ENCODE results near the gene NAPG. TPM values are rescaled to one million over a fixed set of nuclear protein-coding genes. Genes with fewer than 3 reads are reported as not detected.
"Not testable (repeated sequence)": the region's sequence is repeated elsewhere in the genome, so short reads cannot be mapped to it uniquely, and the experiment has no call there.

NAPG gene
- total RNA-seq, 2 experiments from 2014 or later = 26.6 to 32.1 TPM

DNA sequence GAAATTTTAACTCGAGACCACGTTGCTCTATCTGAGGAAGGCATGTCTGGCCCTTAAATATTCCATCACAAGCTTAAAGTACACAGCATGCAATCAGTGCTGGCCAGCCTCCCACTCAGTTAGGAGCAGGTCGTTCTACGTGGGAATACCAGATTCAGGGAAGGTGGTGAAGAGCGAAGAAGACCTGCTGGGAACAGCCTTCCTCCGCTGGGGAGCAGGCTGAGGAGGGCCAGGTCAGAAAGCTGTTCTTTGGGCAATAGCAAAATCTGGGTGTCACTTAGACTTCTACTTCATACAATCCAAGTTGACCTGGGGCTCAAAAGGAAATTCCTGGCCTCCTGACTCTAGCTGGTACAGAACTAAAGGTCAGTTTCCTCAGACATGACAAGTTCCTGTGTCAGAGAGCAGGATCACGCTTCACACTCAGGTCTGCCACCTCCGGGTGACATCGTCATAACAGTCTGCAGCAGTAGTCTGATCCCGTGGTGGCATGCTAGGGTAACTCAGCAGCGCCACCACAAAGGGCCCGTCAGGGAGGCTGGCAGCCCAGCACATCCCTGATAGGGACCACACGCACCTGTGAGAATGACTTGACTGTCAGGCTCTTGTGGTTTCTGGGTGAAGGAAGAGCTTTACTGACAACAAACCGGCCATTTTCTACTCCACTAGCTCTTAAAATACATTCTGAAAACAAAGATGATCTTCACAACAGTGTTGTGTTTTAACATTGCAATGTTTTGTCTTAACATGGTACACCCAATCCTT, 35.2 kb upstream of the NAPG start:
- DNase-seq = peak; percentile 65
- Mint-ChIP-seq H3K4me3 (no peak overlapping the region), H3K4me1 (peaks cover 11% of the 10 kb centered on the region), H3K9me3 (no peaks in the 10 kb centered on the region), H3K27ac (no peak overlapping the region), H3K27me3 (no peaks in the 10 kb centered on the region), H3K36me3 (ENCODE audit: low read depth) (no peaks in the 10 kb centered on the region)
- POLR2A ChIA-PET = no interaction called here
- CTCF ChIA-PET = no interaction called here

DNA sequence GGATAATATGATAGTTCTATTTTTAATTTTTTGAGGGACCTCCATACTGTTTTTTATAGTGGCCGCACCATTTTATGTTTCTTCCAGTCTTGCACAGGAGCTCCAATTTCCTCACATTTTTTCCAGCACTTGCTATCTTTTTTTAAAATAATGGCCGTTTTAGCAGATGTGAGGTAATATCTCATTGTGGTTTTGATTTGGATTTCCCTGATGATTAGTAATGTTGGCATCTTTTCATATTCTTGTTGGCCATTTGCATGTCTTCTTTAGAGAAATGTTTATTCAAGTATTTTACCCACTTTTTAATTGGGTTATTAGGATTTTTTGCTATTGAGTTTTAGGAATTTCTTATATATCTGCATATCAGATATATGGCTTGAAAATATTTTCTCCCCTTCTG, 29.9 kb upstream of the NAPG start:
- Mint-ChIP-seq H3K4me1 (peaks cover 8% of the 10 kb centered on the region), H3K9me3 (no peaks in the 10 kb centered on the region), H3K4me3 (no peak overlapping the region), H3K27ac (no peak overlapping the region), H3K27me3 (peaks cover 10% of the 10 kb centered on the region), H3K36me3 (ENCODE audit: low read depth) (no peaks in the 10 kb centered on the region)
- CTCF ChIA-PET = no interaction called here
- DNase-seq = no peak
- POLR2A ChIA-PET = no interaction called here

DNA sequence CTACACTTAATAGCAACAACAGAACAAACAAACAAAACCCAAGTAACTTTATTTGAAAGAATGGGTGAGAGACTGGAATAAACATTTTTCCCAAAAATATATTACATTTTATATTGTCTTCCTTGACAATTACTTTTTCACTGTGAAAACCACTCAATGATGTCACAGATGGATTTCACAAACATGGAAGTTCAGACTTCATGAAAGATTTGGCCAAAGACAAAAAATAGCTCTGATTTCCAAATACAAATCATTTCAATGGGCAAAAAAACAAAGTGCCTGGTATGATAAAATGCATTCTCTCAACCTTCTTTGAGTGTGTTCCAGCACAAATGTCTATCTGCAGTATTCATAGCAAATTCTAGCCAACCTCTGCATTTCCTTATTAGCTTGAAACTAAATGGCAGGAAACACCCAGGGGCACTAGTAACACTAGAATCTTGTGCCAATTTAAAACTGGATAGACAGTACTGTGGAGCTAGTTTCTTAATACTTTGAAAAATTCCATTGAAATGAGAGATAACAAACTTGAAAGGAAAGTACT, 28.5 kb upstream of the NAPG start:
- H3K9me3 Mint-ChIP-seq = no peaks in the 10 kb centered on the region
- CTCF ChIA-PET = no interaction called here
- H3K4me3 Mint-ChIP-seq = no peak overlapping the region

GRCh38 chr18:10499230-10499629, 26.6 kb upstream of the NAPG start:
- Mint-ChIP-seq H3K4me1 (peaks cover 8% of the 10 kb centered on the region), H3K36me3 (ENCODE audit: low read depth) (no peaks in the 10 kb centered on the region), H3K27me3 (peaks cover 31% of the 10 kb centered on the region), H3K9me3 (no peaks in the 10 kb centered on the region), H3K4me3 (no peak overlapping the region), H3K27ac (no peak overlapping the region)
- no peak for DNase-seq
- CTCF ChIA-PET = no interaction called here
- POLR2A ChIA-PET = no interaction called here

More for the DNA sequence above, 28.5 kb upstream of the NAPG start:
- Mint-ChIP-seq H3K27me3 (peaks cover 21% of the 10 kb centered on the region), H3K4me1 (peaks cover 8% of the 10 kb centered on the region), H3K27ac (no peak overlapping the region), H3K36me3 (ENCODE audit: low read depth) (no peaks in the 10 kb centered on the region)
- DNase-seq = no peak
- POLR2A ChIA-PET = no interaction called here

DNA sequence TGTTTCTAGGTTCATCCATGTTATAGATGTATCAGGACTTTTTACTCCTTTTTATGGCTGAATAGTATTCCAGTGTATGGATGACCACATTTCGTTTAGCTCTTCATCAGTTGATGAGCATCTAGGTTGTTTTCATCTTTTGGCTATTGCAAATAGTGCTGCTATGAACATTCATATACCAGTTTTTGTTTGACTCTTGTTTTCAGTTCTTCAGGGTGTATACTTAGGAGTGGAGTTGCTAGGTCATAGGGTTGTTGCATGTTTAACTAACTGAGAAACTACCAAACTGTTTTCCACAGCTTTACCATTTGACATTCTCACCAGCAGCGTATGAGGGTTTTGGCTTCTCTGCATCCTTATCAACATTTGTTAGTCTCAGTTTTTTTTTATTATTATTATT, 25.8 kb upstream of the NAPG start:
- Mint-ChIP-seq H3K4me1 (peaks cover 8% of the 10 kb centered on the region), H3K27ac (no peak overlapping the region), H3K9me3 (peaks cover 2% of the 10 kb centered on the region), H3K27me3 (peaks cover 31% of the 10 kb centered on the region), H3K36me3 (ENCODE audit: low read depth) (no peaks in the 10 kb centered on the region), H3K4me3 (no peak overlapping the region)
- no peak for DNase-seq
- ChIA-PET POLR2A (no interaction called here), CTCF (interaction anchor here (0.6 kb wide), 1 partner anchor 927 kb away, joined by 4 read pairs; no protein-coding TSS in a partner anchor)

DNA sequence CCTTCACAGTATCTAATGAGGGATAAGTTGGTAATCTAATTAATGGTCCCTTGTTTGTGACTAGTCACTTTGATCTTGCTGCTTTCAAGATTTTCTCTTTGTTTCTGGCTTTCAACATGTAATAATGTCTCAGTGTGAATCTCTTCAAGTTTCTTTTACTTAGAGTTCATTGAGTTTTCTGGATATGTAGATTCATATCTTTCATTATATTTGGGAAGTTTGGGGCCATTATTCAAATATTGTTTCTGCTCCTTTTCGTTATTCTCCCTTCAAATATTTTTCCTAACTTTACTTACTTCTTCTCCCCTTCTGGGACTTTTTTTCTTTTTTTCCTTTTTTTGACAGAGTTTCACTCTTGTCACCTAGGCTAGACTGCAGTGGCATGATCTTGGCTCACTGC, 21.1 kb upstream of the NAPG start:
- Mint-ChIP-seq H3K27me3 (peaks cover 21% of the 10 kb centered on the region), H3K27ac (no peak overlapping the region), H3K36me3 (ENCODE audit: low read depth) (peaks cover 1% of the 10 kb centered on the region), H3K4me3 (no peak overlapping the region), H3K4me1 (no peaks in the 10 kb centered on the region), H3K9me3 (peaks cover 13% of the 10 kb centered on the region)
- ChIA-PET POLR2A (no interaction called here), CTCF (no interaction called here)
- DNase-seq = no peak

DNA sequence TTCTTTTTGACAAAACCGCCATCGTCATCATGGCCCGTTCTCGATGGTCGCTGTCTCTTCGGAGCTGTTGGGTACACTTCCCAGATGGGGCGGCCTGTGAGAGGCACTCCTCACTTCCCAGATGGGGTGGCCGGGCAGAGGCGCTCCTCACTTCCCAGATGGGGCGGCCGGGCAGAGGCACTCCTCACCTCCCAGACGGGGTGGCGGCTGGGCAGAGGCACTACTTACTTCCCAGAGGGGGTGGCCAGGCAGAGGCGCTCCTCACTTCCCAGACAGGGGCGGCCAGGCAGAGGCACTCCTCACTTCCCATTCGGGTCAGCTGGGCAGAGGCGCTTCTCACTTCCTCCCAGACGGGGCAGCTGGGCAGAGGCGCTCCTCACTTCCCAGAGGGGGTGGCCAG, 19.9 kb upstream of the NAPG start:
- CTCF ChIA-PET; H3K4me3 Mint-ChIP-seq; DNase-seq; H3K27ac Mint-ChIP-seq; POLR2A ChIA-PET; H3K4me1 Mint-ChIP-seq; H3K36me3 Mint-ChIP-seq (ENCODE audit: low read depth): not testable (repeated sequence)
- Mint-ChIP-seq H3K9me3 (peaks cover 13% of the 10 kb centered on the region), H3K27me3 (peaks cover 24% of the 10 kb centered on the region)

GRCh38 chr18:10508591-10508990, 17.2 kb upstream of the NAPG start:
- H3K4me1 Mint-ChIP-seq = no peaks in the 10 kb centered on the region
- ChIA-PET POLR2A (no interaction called here), CTCF (no interaction called here)

DNA sequence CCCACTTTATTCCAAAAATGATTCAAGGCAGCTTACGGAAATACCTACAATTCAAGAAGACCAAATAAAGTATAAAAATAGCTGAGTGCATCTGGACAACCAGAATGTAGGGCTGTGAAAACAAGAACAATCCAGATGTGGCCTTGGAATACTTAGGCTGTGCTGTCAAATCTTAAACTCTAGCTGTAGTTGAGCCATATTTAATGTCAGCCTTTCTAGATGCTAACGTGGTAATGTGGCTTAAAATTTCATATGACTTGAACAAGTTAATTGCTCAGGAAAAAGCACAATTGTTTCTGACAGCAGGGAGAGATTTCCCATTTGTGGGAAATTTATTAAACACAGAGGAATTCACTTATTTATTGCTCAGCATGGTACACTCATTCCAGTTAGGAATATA, 14.6 kb upstream of the NAPG start:
- DNase-seq = no peak
- Mint-ChIP-seq H3K4me3 (no peak overlapping the region), H3K36me3 (ENCODE audit: low read depth) (peaks cover 1% of the 10 kb centered on the region), H3K27ac (no peak overlapping the region), H3K4me1 (no peaks in the 10 kb centered on the region), H3K9me3 (peaks cover 11% of the 10 kb centered on the region), H3K27me3 (peaks cover 15% of the 10 kb centered on the region)
- POLR2A ChIA-PET = no interaction called here
- CTCF ChIA-PET = no interaction called here

More at GRCh38 chr18:10508591-10508990, 17.2 kb upstream of the NAPG start:
- no peak overlapping the region for H3K4me3 Mint-ChIP-seq
- no peak for DNase-seq
- no peak overlapping the region for H3K27ac Mint-ChIP-seq
- peaks cover 1% of the 10 kb centered on the region for H3K36me3 Mint-ChIP-seq (ENCODE audit: low read depth)
- peaks cover 13% of the 10 kb centered on the region for H3K9me3 Mint-ChIP-seq
- H3K27me3 Mint-ChIP-seq = peaks cover 6% of the 10 kb centered on the region

DNA sequence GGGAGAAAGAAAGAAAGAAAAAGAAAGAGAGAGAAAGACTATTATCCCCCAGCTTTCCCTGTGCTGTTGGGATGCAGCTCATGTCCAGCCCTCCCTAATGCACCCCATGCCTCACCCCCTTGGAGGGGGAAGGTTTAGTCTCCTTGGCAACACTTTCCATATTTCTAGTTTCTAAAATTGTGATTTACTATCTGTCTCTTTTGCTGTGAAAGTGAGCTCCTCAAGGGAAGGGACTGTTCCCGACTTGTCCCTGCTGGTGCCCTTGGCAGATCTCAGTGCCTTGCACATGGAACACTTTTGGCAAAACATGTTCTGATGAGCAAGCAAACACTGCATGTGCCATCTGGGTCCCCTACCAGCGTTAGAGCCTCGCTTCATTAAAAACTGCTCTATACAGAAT, 11.7 kb upstream of the NAPG start:
- POLR2A ChIA-PET = no interaction called here

DNA sequence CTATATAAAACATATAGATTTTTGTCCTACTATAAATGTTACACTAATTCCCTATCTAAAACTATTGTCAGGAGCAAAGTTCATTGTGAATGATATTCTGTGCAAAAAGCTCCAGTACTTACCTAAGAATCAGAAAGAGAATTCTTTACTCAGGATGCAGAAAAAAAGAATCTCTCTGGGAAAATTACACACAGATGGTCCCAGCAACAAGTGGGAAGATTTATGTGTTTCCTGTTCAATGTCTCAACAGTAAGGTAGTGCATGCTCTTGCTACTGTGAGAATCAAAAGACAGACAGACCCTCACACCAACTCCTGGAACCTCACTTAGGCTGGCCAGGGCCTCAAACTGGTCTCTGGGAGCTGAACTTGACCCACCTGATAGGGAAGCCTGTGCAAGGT, 11.2 kb upstream of the NAPG start:
- Mint-ChIP-seq H3K9me3 (no peaks in the 10 kb centered on the region), H3K36me3 (ENCODE audit: low read depth) (no peaks in the 10 kb centered on the region), H3K27me3 (peaks cover 28% of the 10 kb centered on the region), H3K4me3 (no peak overlapping the region), H3K27ac (no peak overlapping the region), H3K4me1 (peaks cover 4% of the 10 kb centered on the region)
- ChIA-PET CTCF (interaction anchor here (0.6 to 1.0 kb wide), 3 partner anchors 11 to 731 kb away, joined by 3 to 4 read pairs (median 3); partner anchors contain the start of gene NAPG), POLR2A (no interaction called here)
- no peak for DNase-seq

More for the DNA sequence above, 11.7 kb upstream of the NAPG start:
- H3K4me3 Mint-ChIP-seq = no peak overlapping the region
- peaks cover 25% of the 10 kb centered on the region for H3K27me3 Mint-ChIP-seq
- H3K36me3 Mint-ChIP-seq (ENCODE audit: low read depth) = no peaks in the 10 kb centered on the region
- H3K4me1 Mint-ChIP-seq = peaks cover under 1% of the 10 kb centered on the region
- CTCF ChIA-PET = interaction anchor here (0.6 to 1.0 kb wide), 2 partner anchors 11 to 543 kb away, joined by 3 read pairs; partner anchors contain the start of gene NAPG
- no peaks in the 10 kb centered on the region for H3K9me3 Mint-ChIP-seq
- no peak for DNase-seq
- no peak overlapping the region for H3K27ac Mint-ChIP-seq

DNA sequence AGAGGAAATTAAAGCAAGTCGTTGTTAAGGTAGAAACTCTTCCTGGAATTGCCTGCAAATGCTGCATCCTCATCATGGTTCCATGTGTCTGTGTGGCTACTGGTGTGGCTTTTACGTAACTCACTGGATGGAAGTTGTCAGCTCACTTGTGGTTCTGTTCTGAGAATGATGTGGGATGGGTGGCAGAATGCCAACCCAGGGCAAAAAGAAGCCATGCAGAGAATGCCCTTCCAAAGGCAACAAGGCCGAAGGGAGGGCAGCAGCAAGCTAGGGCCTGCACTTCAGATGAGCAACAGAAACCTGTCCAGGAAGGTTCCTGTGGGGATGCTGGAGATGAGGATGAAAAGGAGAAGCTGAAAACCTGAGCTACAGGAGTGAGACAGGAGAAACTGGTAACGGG, 10.4 kb upstream of the NAPG start:
- H3K4me1 Mint-ChIP-seq = peaks cover 4% of the 10 kb centered on the region
- POLR2A ChIA-PET = no interaction called here
- H3K9me3 Mint-ChIP-seq = no peaks in the 10 kb centered on the region
- H3K27ac Mint-ChIP-seq = no peak overlapping the region
- CTCF ChIA-PET = interaction anchor here (0.6 to 1.0 kb wide), 2 partner anchors 10 to 732 kb away, joined by 3 to 4 read pairs; partner anchors contain the start of gene NAPG
- no peaks in the 10 kb centered on the region for H3K36me3 Mint-ChIP-seq (ENCODE audit: low read depth)
- no peak overlapping the region for H3K4me3 Mint-ChIP-seq
- peaks cover 28% of the 10 kb centered on the region for H3K27me3 Mint-ChIP-seq
- no peak for DNase-seq

DNA sequence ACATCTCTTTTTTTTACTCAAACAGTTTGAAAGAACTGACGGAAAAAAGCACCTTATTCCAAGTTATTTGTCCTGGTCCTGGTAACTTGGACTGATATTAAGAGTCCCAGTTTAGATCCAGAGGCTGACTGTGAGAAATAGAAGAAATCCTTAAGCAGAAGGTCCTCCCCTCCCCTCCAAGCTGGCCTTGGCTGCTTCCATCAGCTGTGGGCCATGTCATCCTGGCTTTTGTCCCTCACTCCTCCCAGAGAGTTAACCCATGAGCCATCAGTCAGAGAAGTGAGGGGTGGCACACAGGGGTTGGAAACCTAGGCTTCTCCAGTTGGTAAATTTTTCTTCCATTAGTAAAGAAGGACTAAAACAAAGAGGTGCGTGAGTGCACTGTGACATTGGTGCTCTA, 9.7 kb upstream of the NAPG start:
- ChIA-PET POLR2A (no interaction called here), CTCF (no interaction called here)
- H3K36me3 Mint-ChIP-seq (ENCODE audit: low read depth) = no peaks in the 10 kb centered on the region
- peaks cover 23% of the 10 kb centered on the region for H3K27me3 Mint-ChIP-seq
- no peak overlapping the region for H3K4me3 Mint-ChIP-seq
- no peak for DNase-seq
- no peaks in the 10 kb centered on the region for H3K9me3 Mint-ChIP-seq
- no peak overlapping the region for H3K27ac Mint-ChIP-seq
- H3K4me1 Mint-ChIP-seq = peaks cover 4% of the 10 kb centered on the region
